Neural progenitor cell (in vitro differentiated cells): Measurements from ENCODE around the gene F5. TPM values are rescaled to one million over a fixed set of nuclear protein-coding genes. Genes with fewer than 3 reads are reported as not detected.

Source experiments
- DNase-seq: peaks from one replicate; pipeline ENCODE4 v3.0.0-alpha.2; 2016; ENCODE audit warnings: low spot score
- H2AFZ ChIP-seq: fragments of 200-600 bp; sonication (generic); replicated peaks from 2 replicates; pipeline ENCODE4 v1.6.1; 2016; ENCODE audit warnings: antibody characterized with exemption
- H3F3A ChIP-seq: fragments of 200-600 bp; sonication (generic); 2 replicates; pipeline ENCODE4 v1.6.1; 2016; ENCODE audit warnings: antibody characterized with exemption, low read depth
- H3K27ac ChIP-seq: fragments of 200-600 bp; sonication (generic); 2 replicates; pipeline ENCODE4 v1.5.1; 2016; ENCODE audit warnings: mild to moderate bottlenecking
- H3K27me3 ChIP-seq: fragments of 200-600 bp; sonication (generic); 2 replicates; pipeline ENCODE4 v1.6.1; 2016; ENCODE audit warnings: mild to moderate bottlenecking, moderate library complexity
- H3K36me3 ChIP-seq: fragments of 200-600 bp; sonication (generic); 2 replicates; pipeline ENCODE4 v1.5.1; 2016
- H3K4me1 ChIP-seq: fragments of 200-600 bp; sonication (generic); 2 replicates; pipeline ENCODE4 v1.6.1; 2016; ENCODE audit warnings: mixed run types
- H3K4me2 ChIP-seq: fragments of 200-600 bp; sonication (generic); 2 replicates; pipeline ENCODE4 v1.6.1; 2016
- H3K4me3 ChIP-seq: fragments of 200-600 bp; sonication (generic); 2 replicates; pipeline ENCODE4 v1.5.1; 2016
- H3K79me2 ChIP-seq: fragments of 200-600 bp; sonication (generic); 2 replicates; pipeline ENCODE4 v1.6.1; 2016; ENCODE audit warnings: low read depth
- H3K9ac ChIP-seq: fragments of 200-600 bp; sonication (generic); 2 replicates; pipeline ENCODE4 v1.6.1; 2016
- H3K9me3 ChIP-seq: fragments of 200-600 bp; sonication (generic); 2 replicates; pipeline ENCODE4 v1.5.1; 2016; ENCODE audit warnings: low read depth
- H4K20me1 ChIP-seq: fragments of 200-600 bp; sonication (generic); 2 replicates; pipeline ENCODE4 v1.6.1; 2016; ENCODE audit warnings: low read depth
- H3K27ac Mint-ChIP-seq: 3 replicates; pipeline ENCODE4 v1.8.0; 2021; ENCODE audit warnings: mixed read lengths
- H3K27me3 Mint-ChIP-seq: 2 replicates; pipeline ENCODE4 v1.8.0; 2022; ENCODE audit warnings: low read depth, mild to moderate bottlenecking, inconsistent platforms, moderate library complexity, mixed read lengths; ENCODE audit not compliant: insufficient read depth
- H3K36me3 Mint-ChIP-seq: 3 replicates; pipeline ENCODE4 v1.8.0; 2021; ENCODE audit warnings: mixed read lengths
- H3K4me1 Mint-ChIP-seq: 3 replicates; pipeline ENCODE4 v1.8.0; 2021; ENCODE audit warnings: mixed read lengths
- H3K4me3 Mint-ChIP-seq: 3 replicates; pipeline ENCODE4 v1.8.0; 2021; ENCODE audit warnings: mild to moderate bottlenecking, moderate library complexity, mixed read lengths
- H3K9me3 Mint-ChIP-seq: 3 replicates; pipeline ENCODE4 v1.8.0; 2020; ENCODE audit warnings: mixed read lengths
- CTCF ChIP-seq: fragments of 200-600 bp; sonication (generic); IDR thresholded peaks from 2 replicates; pipeline ENCODE4 v1.5.1; 2017; ENCODE audit warnings: antibody characterized with exemption, mild to moderate bottlenecking
- EZH2 ChIP-seq: fragments of 200-600 bp; sonication (generic); IDR thresholded peaks from 2 replicates; pipeline ENCODE4 v1.6.1; 2017; ENCODE audit warnings: antibody characterized with exemption, mild to moderate bottlenecking, moderate library complexity
- EZH2phosphoT487 ChIP-seq: fragments of 200-600 bp; sonication (generic); IDR thresholded peaks from 2 replicates; pipeline ENCODE4 v1.6.1; 2017; ENCODE audit warnings: antibody characterized with exemption
- total RNA-seq: library from RNA; depleted of rRNA; stranded (reverse); fragments of >200 nt; gene quantifications from 2 replicates; pipeline ENCODE4 v1.2.3, GENCODE V29; 2015; ENCODE audit warnings: low replicate concordance

The F5 gene
- total RNA-seq, 1 donor from 2014 or later, result not detected

GRCh38 chr1:169494343-169494742 is 91.9 kb downstream of the F5 start:
- TF ChIP-seq CTCF, result no peak
- TF ChIP-seq EZH2phosphoT487, result no peak
- no peak for TF ChIP-seq EZH2
- no peak overlapping the region for H2AFZ ChIP-seq

GRCh38 chr1:169493251-169493650 is 93.0 kb downstream of the F5 start:
- no peak overlapping the region for H3K27ac Mint-ChIP-seq
- H3K27me3 Mint-ChIP-seq, result no peaks in the 10 kb centered on the region

More at GRCh38 chr1:169494343-169494742, 91.9 kb downstream of the F5 start:
- H3K27ac ChIP-seq, result no peak overlapping the region
- H3K79me2 ChIP-seq, result no peaks in the 10 kb centered on the region
- H3K27me3 Mint-ChIP-seq, result no peaks in the 10 kb centered on the region
- no peak overlapping the region for H3K4me3 ChIP-seq
- no peaks in the 10 kb centered on the region for H3K36me3 Mint-ChIP-seq
- no peaks in the 10 kb centered on the region for H3K36me3 ChIP-seq
- H3F3A ChIP-seq, result no peaks in the 10 kb centered on the region
- H3K4me1 ChIP-seq, result no peaks in the 10 kb centered on the region
- no peaks in the 10 kb centered on the region for H3K9me3 ChIP-seq
- H3K4me3 Mint-ChIP-seq, result no peak overlapping the region
- H3K4me1 Mint-ChIP-seq, result peaks cover 1% of the 10 kb centered on the region
- H3K4me2 ChIP-seq, result no peak overlapping the region
- DNase-seq, result no peak
- no peak overlapping the region for H3K9ac ChIP-seq
- no peaks in the 10 kb centered on the region for H4K20me1 ChIP-seq
- H3K27me3 ChIP-seq, result no peaks in the 10 kb centered on the region
- H3K27ac Mint-ChIP-seq, result no peak overlapping the region
- peaks cover 2% of the 10 kb centered on the region for H3K9me3 Mint-ChIP-seq

GRCh38 chr1:169491845-169492281 is 94.4 kb downstream of the F5 start:
- H3K4me3 Mint-ChIP-seq, result no peak overlapping the region
- H3K9me3 Mint-ChIP-seq, result peaks cover 2% of the 10 kb centered on the region
- no peaks in the 10 kb centered on the region for H4K20me1 ChIP-seq
- H3K36me3 Mint-ChIP-seq, result no peaks in the 10 kb centered on the region
- no peaks in the 10 kb centered on the region for H3K27me3 ChIP-seq
- H3K27me3 Mint-ChIP-seq, result no peaks in the 10 kb centered on the region
- no peak overlapping the region for H3K9ac ChIP-seq
- H3K79me2 ChIP-seq, result no peaks in the 10 kb centered on the region
- H3K4me1 ChIP-seq, result peaks cover 4% of the 10 kb centered on the region
- TF ChIP-seq EZH2phosphoT487 (no peak), CTCF (no peak), EZH2 (no peak)
- no peak for DNase-seq
- peaks cover 15% of the 10 kb centered on the region for H3K4me1 Mint-ChIP-seq
- H3K9me3 ChIP-seq, result no peaks in the 10 kb centered on the region
- no peak overlapping the region for H2AFZ ChIP-seq
- H3K4me2 ChIP-seq, result no peak overlapping the region
- H3K36me3 ChIP-seq, result no peaks in the 10 kb centered on the region
- H3K27ac Mint-ChIP-seq, result no peak overlapping the region
- no peak overlapping the region for H3K4me3 ChIP-seq
- H3K27ac ChIP-seq, result no peak overlapping the region
- peaks cover under 1% of the 10 kb centered on the region for H3F3A ChIP-seq

More at GRCh38 chr1:169493251-169493650, 93.0 kb downstream of the F5 start:
- Mint-ChIP-seq H3K36me3 (no peaks in the 10 kb centered on the region), H3K9me3 (peaks cover 2% of the 10 kb centered on the region), H3K4me3 (no peak overlapping the region), H3K4me1 (peaks cover 2% of the 10 kb centered on the region)
- Histone ChIP-seq H3K4me1 (no peaks in the 10 kb centered on the region), H3K4me2 (no peak overlapping the region), H3K27me3 (no peaks in the 10 kb centered on the region), H3K9me3 (no peaks in the 10 kb centered on the region), H3K36me3 (no peaks in the 10 kb centered on the region), H3K79me2 (no peaks in the 10 kb centered on the region), H3K4me3 (no peak overlapping the region), H3K9ac (no peak overlapping the region), H3K27ac (no peak overlapping the region), H2AFZ (no peak overlapping the region), H3F3A (no peaks in the 10 kb centered on the region), H4K20me1 (no peaks in the 10 kb centered on the region)
- TF ChIP-seq EZH2 (no peak), EZH2phosphoT487 (no peak), CTCF (no peak)
- no peak for DNase-seq
